Activated T-cell treated with anti-CD3 and anti-CD28 coated beads, Interleukin-2, amount 50 U/mL, for 72 hours (primary cell): ENCODE results near the gene NRTN. TPM values are rescaled to one million over a fixed set of nuclear protein-coding genes. Genes with fewer than 3 reads are reported as not detected.

Experiments used
- ATAC-seq, 2 donors: fragments of 150-1000 bp; cut with Tn5 transposase; replicated peaks in 1 of 2; 2 replicates each; pipeline ENCODE4 v1.10.0; 2021; ENCODE audit warnings: moderate library complexity in 2 of 2, mild to moderate bottlenecking in 1 of 2
- DNase-seq, 2 donors: peaks; one replicate each; pipeline ENCODE4 v3.0.0; 2021 to 2022; ENCODE audit warnings: mixed read lengths in 1 of 2
- H3K27ac Mint-ChIP-seq: one replicate; pipeline ENCODE4 v1.8.0; 2022; ENCODE audit warnings: mild to moderate bottlenecking, moderate library complexity, mixed read lengths
- H3K27me3 Mint-ChIP-seq: one replicate; pipeline ENCODE4 v1.8.0; 2022; ENCODE audit warnings: low read depth, mixed read lengths
- H3K36me3 Mint-ChIP-seq, 2 donors: one replicate each; pipeline ENCODE4 v1.8.0; 2022; ENCODE audit warnings: mixed read lengths in 2 of 2, mild to moderate bottlenecking in 1 of 2; ENCODE audit not compliant: insufficient read depth in 2 of 2
- H3K4me1 Mint-ChIP-seq: one replicate; pipeline ENCODE4 v1.8.0; 2022; ENCODE audit warnings: low read depth, mixed read lengths
- H3K4me3 Mint-ChIP-seq, 2 donors: one replicate each; pipeline ENCODE4 v1.8.0; 2022; ENCODE audit warnings: mild to moderate bottlenecking in 2 of 2, mixed read lengths in 2 of 2, moderate library complexity in 2 of 2
- H3K9me3 Mint-ChIP-seq, 2 donors: one replicate each; pipeline ENCODE4 v1.8.0; 2022; ENCODE audit warnings: mixed read lengths in 2 of 2
- total RNA-seq, 2 donors: library from RNA; stranded (reverse); gene quantifications; one replicate each; pipeline ENCODE4 v1.2.3, GENCODE V29; 2022

The NRTN gene
- total RNA-seq, 2 donors from 2014 or later: 2.7 to 3.7 TPM

- peaks cover 7% of the 10 kb centered on the region for H3K4me1 Mint-ChIP-seq
- peaks cover 8 to 10% of the 10 kb centered on the region in 2 donors for H3K36me3 Mint-ChIP-seq
- no peaks in the 10 kb centered on the region for H3K9me3 Mint-ChIP-seq
- no peak for DNase-seq
- H3K27me3 Mint-ChIP-seq: no peaks in the 10 kb centered on the region
- no peak within 1 kb of the TSS for H3K27ac Mint-ChIP-seq
- peak in 1 of 2 donors; percentile 23 for ATAC-seq
- no peak within 1 kb of the TSS for H3K4me3 Mint-ChIP-seq
Measured at GRCh38 chr19:5784581-5785147, 20.2 kb upstream of the NRTN start, which contains the start of gene PRR22. Gene PRR22 (minus strand): TSS chr19:5784746. CDS start chr19:5784660, 86 bp downstream.

GRCh38 chr19:5785423-5785822, 19.4 kb upstream of the NRTN start:
- H3K36me3 Mint-ChIP-seq: peaks cover 13 to 15% of the 10 kb centered on the region in 2 donors
- ATAC-seq (no peak), DNase-seq (no peak)
- no peaks in the 10 kb centered on the region for H3K27me3 Mint-ChIP-seq
- H3K4me1 Mint-ChIP-seq: peaks cover 15% of the 10 kb centered on the region
- no peak overlapping the region for H3K4me3 Mint-ChIP-seq
- no peak overlapping the region for H3K27ac Mint-ChIP-seq
- no peaks in the 10 kb centered on the region for H3K9me3 Mint-ChIP-seq

- H3K9me3 Mint-ChIP-seq: no peaks in the 10 kb centered on the region
- H3K27ac Mint-ChIP-seq: no peak overlapping the region
- H3K4me3 Mint-ChIP-seq: no peak overlapping the region
- H3K4me1 Mint-ChIP-seq: peaks cover 16% of the 10 kb centered on the region
- ATAC-seq (no peak), DNase-seq (no peak)
- H3K36me3 Mint-ChIP-seq: peaks cover 13 to 18% of the 10 kb centered on the region in 2 donors
- H3K27me3 Mint-ChIP-seq: no peaks in the 10 kb centered on the region
Measured at GRCh38 chr19:5786593-5787408, 18.1 kb upstream of the NRTN start.

- H3K27me3 Mint-ChIP-seq: no peaks in the 10 kb centered on the region
- ATAC-seq (no peak), DNase-seq (no peak)
- H3K4me3 Mint-ChIP-seq: no peak overlapping the region
- H3K9me3 Mint-ChIP-seq: no peaks in the 10 kb centered on the region
- H3K36me3 Mint-ChIP-seq: peaks cover 13 to 18% of the 10 kb centered on the region in 2 donors
- no peak overlapping the region for H3K27ac Mint-ChIP-seq
- peaks cover 16% of the 10 kb centered on the region for H3K4me1 Mint-ChIP-seq
Measured at GRCh38 chr19:5787409-5788182, 17.3 kb upstream of the NRTN start.

GRCh38 chr19:5788422-5788821, 16.4 kb upstream of the NRTN start:
- DNase-seq (no peak), ATAC-seq (no peak)
- Mint-ChIP-seq H3K4me1 (peaks cover 16% of the 10 kb centered on the region), H3K9me3 (no peaks in the 10 kb centered on the region), H3K27me3 (no peaks in the 10 kb centered on the region), H3K4me3 (peak overlapping the region; percentile 32 to 45), H3K27ac (no peak overlapping the region), H3K36me3 (peaks cover 13 to 18% of the 10 kb centered on the region in 2 donors)

- no peak overlapping the region for H3K27ac Mint-ChIP-seq
- H3K4me1 Mint-ChIP-seq: peaks cover 22% of the 10 kb centered on the region
- H3K9me3 Mint-ChIP-seq: no peaks in the 10 kb centered on the region
- DNase-seq (no peak), ATAC-seq (no peak)
- H3K27me3 Mint-ChIP-seq: no peaks in the 10 kb centered on the region
- H3K4me3 Mint-ChIP-seq: peak overlapping the region; percentile 88 to 99
- peaks cover 13 to 18% of the 10 kb centered on the region in 2 donors for H3K36me3 Mint-ChIP-seq
Measured at GRCh38 chr19:5789351-5789761, 15.5 kb upstream of the NRTN start.

- Mint-ChIP-seq H3K27ac (peak overlapping the region; percentile 97), H3K4me3 (peak overlapping the region; percentile 88 to 99), H3K9me3 (no peaks in the 10 kb centered on the region), H3K27me3 (no peaks in the 10 kb centered on the region), H3K36me3 (peaks cover 13 to 18% of the 10 kb centered on the region in 2 donors), H3K4me1 (peaks cover 22% of the 10 kb centered on the region)
- DNase-seq (no peak), ATAC-seq (no peak)
Measured at GRCh38 chr19:5789886-5790558, 14.8 kb upstream of the NRTN start.

GRCh38 chr19:5790559-5791520, 14.0 kb upstream of the NRTN start, which contains the start of gene DUS3L:
Gene DUS3L (minus strand): TSS chr19:5791163. CDS start chr19:5791141, 22 bp downstream.
- Mint-ChIP-seq H3K27ac (peak within 1 kb of the TSS; percentile 97), H3K27me3 (no peaks in the 10 kb centered on the region), H3K4me3 (peak within 1 kb of the TSS; percentile 88 to 99), H3K4me1 (peaks cover 22% of the 10 kb centered on the region), H3K36me3 (peaks cover 13 to 17% of the 10 kb centered on the region in 2 donors), H3K9me3 (no peaks in the 10 kb centered on the region)
- DNase-seq: peak; percentile 97 to 98
- peak; percentile 96 to 97 for ATAC-seq

GRCh38 chr19:5792224-5792623, 12.6 kb upstream of the NRTN start:
- Mint-ChIP-seq H3K36me3 (peaks cover 6 to 12% of the 10 kb centered on the region in 2 donors), H3K4me3 (no peak overlapping the region), H3K27ac (no peak overlapping the region), H3K27me3 (no peaks in the 10 kb centered on the region), H3K9me3 (no peaks in the 10 kb centered on the region), H3K4me1 (peaks cover 22% of the 10 kb centered on the region)
- ATAC-seq (no peak), DNase-seq (no peak)

- Mint-ChIP-seq H3K27me3 (no peaks in the 10 kb centered on the region), H3K27ac (no peak overlapping the region), H3K4me3 (no peak overlapping the region), H3K9me3 (no peaks in the 10 kb centered on the region), H3K4me1 (peaks cover 21% of the 10 kb centered on the region), H3K36me3 (peaks cover 6 to 10% of the 10 kb centered on the region in 2 donors)
- no peak for DNase-seq
- ATAC-seq: no peak
Measured at GRCh38 chr19:5793188-5793587, 11.7 kb upstream of the NRTN start.

GRCh38 chr19:5795382-5795919, 9.4 kb upstream of the NRTN start:
- H3K4me1 Mint-ChIP-seq: peaks cover 6% of the 10 kb centered on the region
- no peak overlapping the region for H3K27ac Mint-ChIP-seq
- H3K4me3 Mint-ChIP-seq: no peak overlapping the region
- peaks cover 15% of the 10 kb centered on the region for H3K27me3 Mint-ChIP-seq
- no peaks in the 10 kb centered on the region for H3K9me3 Mint-ChIP-seq
- ATAC-seq (no peak), DNase-seq (no peak)
- peaks cover 0 to 3% of the 10 kb centered on the region in 2 donors for H3K36me3 Mint-ChIP-seq
